HepG2 (cell line): ENCODE data around the gene RARG. TPM values are rescaled to one million over a fixed set of nuclear protein-coding genes. Genes with fewer than 3 reads are reported as not detected.

ENCODE experiments used
- CENPBD1 ChIP-seq: sonication (generic); formaldehyde crosslinking; IDR thresholded peaks from 2 replicates; pipeline ENCODE4 v1.8.0; 2022; ENCODE audit warnings: missing genetic modification reagents, low read depth, mild to moderate bottlenecking, borderline replicate concordance
- DPF2 ChIP-seq: sonication (generic); formaldehyde crosslinking; IDR thresholded peaks from 2 replicates; pipeline ENCODE4 v1.4.0; 2020; ENCODE audit warnings: mild to moderate bottlenecking, low read depth, missing genetic modification reagents, borderline replicate concordance
- ETS1 ChIP-seq: sonication (generic); formaldehyde crosslinking; IDR thresholded peaks from 2 replicates; pipeline ENCODE4 v1.4.0; 2020; ENCODE audit warnings: missing genetic modification reagents
- HMGXB3 ChIP-seq: sonication (generic); formaldehyde crosslinking; IDR thresholded peaks from 2 replicates; pipeline ENCODE4 v1.4.0; 2020; ENCODE audit warnings: missing genetic modification reagents, borderline replicate concordance
- HNRNPLL ChIP-seq: fragments of 200-400 bp; formaldehyde crosslinking; IDR thresholded peaks from 2 replicates; pipeline ENCODE4 v1.6.1; 2017; ENCODE audit warnings: mild to moderate bottlenecking, low read depth, low read length; ENCODE audit not compliant: poor library complexity, severe bottlenecking
- MEIS1 ChIP-seq: sonication (generic); formaldehyde crosslinking; IDR thresholded peaks from 2 replicates; pipeline ENCODE4 v1.9.0; 2021; ENCODE audit warnings: mild to moderate bottlenecking, missing genetic modification reagents, moderate library complexity, borderline replicate concordance
- NFE2L1 ChIP-seq: sonication (generic); formaldehyde crosslinking; IDR thresholded peaks from 2 replicates; pipeline ENCODE4 v1.4.0; 2020; ENCODE audit warnings: missing genetic modification reagents, mild to moderate bottlenecking, borderline replicate concordance
- PAWR ChIP-seq: sonication (generic); formaldehyde crosslinking; IDR thresholded peaks from 2 replicates; pipeline ENCODE4 v1.4.0; 2020; ENCODE audit warnings: missing genetic modification reagents, mild to moderate bottlenecking, borderline replicate concordance
- PHF21A ChIP-seq: sonication (generic); formaldehyde crosslinking; IDR thresholded peaks from 2 replicates; pipeline ENCODE4 v1.5.0; 2020; ENCODE audit warnings: mild to moderate bottlenecking, missing genetic modification reagents
- PRMT3 ChIP-seq: sonication (generic); formaldehyde crosslinking; IDR thresholded peaks from 2 replicates; pipeline ENCODE4 v1.8.1; 2022; ENCODE audit warnings: low read depth, mild to moderate bottlenecking, moderate library complexity, missing genetic modification reagents, borderline replicate concordance
- SP1 ChIP-seq, 2 experiments: fragments of 450-650 bp in 1 of 2; sonication (generic) in 1 of 2; formaldehyde crosslinking in 1 of 2; IDR thresholded peaks; 2 replicates each; pipeline versions ENCODE4 v1.4.0 to v1.6.1; 2016 to 2020; ENCODE audit warnings: missing genetic modification reagents in 1 of 2
- TBL1XR1 ChIP-seq: fragments of 150-350 bp; IDR thresholded peaks from 2 replicates; pipeline ENCODE4 v1.6.1; 2014; ENCODE audit warnings: borderline replicate concordance, low read length; ENCODE audit not compliant: partially characterized antibody
- TCF7 ChIP-seq: sonication (generic); IDR thresholded peaks from 2 replicates; pipeline ENCODE4 v1.6.1; 2016; ENCODE audit warnings: antibody characterized with exemption, low read depth
- THAP9 ChIP-seq: sonication (generic); formaldehyde crosslinking; IDR thresholded peaks from 2 replicates; pipeline ENCODE4; 2020; ENCODE audit warnings: missing genetic modification reagents, mild to moderate bottlenecking, borderline replicate concordance
- ZBTB37 ChIP-seq: sonication (generic); formaldehyde crosslinking; IDR thresholded peaks from 2 replicates; pipeline ENCODE4 v1.4.0; 2020; ENCODE audit warnings: mild to moderate bottlenecking, missing genetic modification reagents
- ZNF768 ChIP-seq: sonication (generic); formaldehyde crosslinking; IDR thresholded peaks from 2 replicates; pipeline ENCODE4 v1.4.0; 2020; ENCODE audit warnings: missing genetic modification reagents
- ZNF773 ChIP-seq: sonication (generic); formaldehyde crosslinking; IDR thresholded peaks from 2 replicates; pipeline ENCODE4 v1.4.0; 2020; ENCODE audit warnings: missing genetic modification reagents, borderline replicate concordance
- polyA plus RNA-seq, 8 experiments: library from polyadenylated mRNA; depleted of rRNA in 3 of 8; stranded (reverse) in 7 of 8; unstranded in 1 of 8; fragments of >200 nt; fragmentation: Illumina TruSeq in 4 of 8; extraction: Trizol in 4 of 8; gene quantifications; 2 replicates each; pipeline versions ENCODE4 v1.2.1 to v1.2.3, GENCODE V29; 2011 to 2016; ENCODE audit warnings: low read depth in 4 of 8, missing spikeins in 1 of 8, mixed read lengths in 1 of 8; ENCODE audit not compliant: insufficient read depth in 1 of 8
- total RNA-seq, 5 experiments: library from RNA; depleted of rRNA; stranded (reverse); fragments of >200 nt; fragmentation: Illumina TruSeq; extraction: Trizol; gene quantifications; 2 replicates each; pipeline ENCODE4 v1.2.3, GENCODE V29; 2016; ENCODE audit warnings: low read depth in 1 of 5

RARG gene
- total and polyA plus RNA-seq, 2 of the 13 experiments (the other 11 are each of a cell fraction or from before 2014, with no cell fraction given), result 0.77 to 1.5 TPM

- no peak for TF ChIP-seq NFE2L1 (CRISPR knock-in tag)
- TF ChIP-seq TCF7, result peak; percentile 51; the same call in 1 of the 2 replicates
- no peak for TF ChIP-seq SP1 (IDR thresholded peaks at IDR 0.05)
- no peak; the same call in 1 of the 2 replicates for TF ChIP-seq SP1 (CRISPR knock-in tag; IDR thresholded peaks at IDR 0.05)
- TF ChIP-seq ZNF768 (CRISPR knock-in tag), result peak; percentile 83
- TF ChIP-seq DPF2 (CRISPR knock-in tag), result no peak
- TF ChIP-seq ZBTB37 (CRISPR knock-in tag), result no peak
- no peak for TF ChIP-seq CENPBD1
- TF ChIP-seq HMGXB3 (CRISPR knock-in tag), result no peak
- TF ChIP-seq MEIS1 (CRISPR knock-in tag), result no peak
- no peak for TF ChIP-seq ETS1 (CRISPR knock-in tag)
- TF ChIP-seq HNRNPLL, result no peak
- TF ChIP-seq TBL1XR1, result no peak
- peak; percentile 66; the same call in 1 of the 2 replicates for TF ChIP-seq ZNF773 (CRISPR knock-in tag)
- no peak for TF ChIP-seq THAP9 (CRISPR knock-in tag)
- no peak for TF ChIP-seq PHF21A (CRISPR knock-in tag)
- TF ChIP-seq PAWR (CRISPR knock-in tag), result no peak
- no peak for TF ChIP-seq PRMT3 (CRISPR knock-in tag)
Measured at GRCh38 chr12:53251477-53252348, 19.7 kb upstream of the RARG start (continued).
